K562 (cell line): ENCODE results near the gene ALG1. TPM values are rescaled to one million over a fixed set of nuclear protein-coding genes. Genes with fewer than 3 reads are reported as not detected.
A peak's percentile ranks its signal among the peaks of the same experiment; 100 is the strongest.

Experiments
- ARID3A ChIP-seq: IDR thresholded peaks from 2 replicates; pipeline ENCODE4 v1.6.1; 2012; ENCODE audit warnings: low read depth, low read length, improper control_type of control experiment, borderline replicate concordance
- CGGBP1 ChIP-seq: fragments of 250-450 bp; sonication (Bioruptor Pico); IDR thresholded peaks from 2 replicates; pipeline ENCODE4 v1.9.0; 2021; ENCODE audit warnings: mild to moderate bottlenecking
- CHAMP1 ChIP-seq: fragments of 450-650 bp; IDR thresholded peaks from 2 replicates; pipeline ENCODE4 v1.6.1; 2016; ENCODE audit warnings: mild to moderate bottlenecking
- CTCFL ChIP-seq: IDR thresholded peaks from 2 replicates; pipeline ENCODE4 v1.6.1; 2011; ENCODE audit warnings: borderline replicate concordance, low read depth, mild to moderate bottlenecking, moderate library complexity, low read length; ENCODE audit not compliant: insufficient read depth, poor library complexity, severe bottlenecking
- ERF ChIP-seq: fragments of 450-650 bp; formaldehyde crosslinking; IDR thresholded peaks from 2 replicates; pipeline ENCODE4 v1.4.0; 2020; ENCODE audit warnings: mild to moderate bottlenecking, mixed read lengths
- HINFP ChIP-seq: fragments of 450-650 bp; conservative IDR thresholded peaks from 2 replicates; pipeline ENCODE4 v1.6.1; 2016; ENCODE audit warnings: missing genetic modification characterization, low read depth, mild to moderate bottlenecking, control low read depth, missing compliant biosample characterization
- PREB ChIP-seq: sonication (generic); formaldehyde crosslinking; IDR thresholded peaks from 2 replicates; pipeline ENCODE4 v1.8.1; 2023; ENCODE audit warnings: mild to moderate bottlenecking, missing genetic modification reagents
- RBM14 ChIP-seq: fragments of 200-400 bp; formaldehyde crosslinking; IDR thresholded peaks from 2 replicates; pipeline ENCODE4 v1.6.1; 2018; ENCODE audit warnings: low read depth, mild to moderate bottlenecking, low read length, moderate library complexity, borderline replicate concordance; ENCODE audit not compliant: insufficient read depth
- SAFB ChIP-seq: fragments of 200-400 bp; formaldehyde crosslinking; IDR thresholded peaks from 2 replicates; pipeline ENCODE4 v1.6.1; 2017; ENCODE audit warnings: low read depth, low read length, borderline replicate concordance
- SMARCA5 ChIP-seq: fragments of 450-650 bp; IDR thresholded peaks from 2 replicates; pipeline ENCODE4 v1.6.1; 2016
- TAF7 ChIP-seq: fragments of 450-650 bp; IDR thresholded peaks from 2 replicates; pipeline ENCODE4 v1.6.1; 2016; ENCODE audit warnings: missing genetic modification characterization, missing compliant biosample characterization
- ZBTB12 ChIP-seq: fragments of 250-450 bp; sonication (Bioruptor Pico); IDR thresholded peaks from 2 replicates; pipeline ENCODE4 v1.4.0; 2020
- ZBTB34 ChIP-seq: fragments of 250-450 bp; sonication (Bioruptor Pico); IDR thresholded peaks from 2 replicates; pipeline ENCODE4 v1.8.0; 2021; ENCODE audit warnings: mild to moderate bottlenecking, moderate library complexity
- ZZZ3 ChIP-seq: fragments of 450-650 bp; IDR thresholded peaks from 2 replicates; pipeline ENCODE4 v1.6.1; 2016; ENCODE audit warnings: antibody characterized with exemption, mild to moderate bottlenecking, moderate library complexity
- polyA plus RNA-seq, 8 experiments: library from polyadenylated mRNA; depleted of rRNA in 4 of 8; stranded (reverse) in 5 of 8; unstranded in 3 of 8; fragments of >200 nt; fragmentation: Nextera tagmentation in 2 of 8; fragmentation: Illumina TruSeq in 1 of 8; extraction: Ambion mirVana in 2 of 8; extraction: Trizol in 1 of 8; gene quantifications; 2 replicates each; pipeline versions ENCODE4 v1.2.1 to v1.2.3, GENCODE V29; 2011 to 2014; ENCODE audit warnings: inconsistent platforms in 1 of 8, missing spikeins in 1 of 8
- total RNA-seq, 7 experiments: library from RNA; depleted of rRNA in 6 of 7; stranded (reverse); fragments of >200 nt in 6 of 7; fragmentation: Illumina TruSeq in 2 of 7; extraction: Trizol in 2 of 7; gene quantifications; 2 replicates each; pipeline versions ENCODE4 v1.2.1 to v1.2.3, GENCODE V29; 2011 to 2021; ENCODE audit warnings: low replicate concordance in 1 of 7

Gene ALG1
- total and polyA plus RNA-seq, 9 of the 15 experiments (the other 6 are each of a cell fraction or from before 2014, with no cell fraction given): 1.1 to 26.4 (median 18.3) TPM

- no peak for TF ChIP-seq CTCFL
- TF ChIP-seq CGGBP1 (CRISPR knock-in tag): peak; percentile 21; the same call in 1 of the 2 replicates
- TF ChIP-seq SMARCA5: no peak
- no peak for TF ChIP-seq SAFB
- TF ChIP-seq ARID3A: no peak
- no peak for TF ChIP-seq PREB (CRISPR knock-in tag)
- no peak for TF ChIP-seq ZZZ3
- peak; percentile 89 for TF ChIP-seq TAF7
- no peak for TF ChIP-seq ZBTB12 (CRISPR knock-in tag)
- TF ChIP-seq RBM14: no peak
- TF ChIP-seq CHAMP1: no peak
- no peak for TF ChIP-seq ZBTB34
- 0 out of 2 replicates have a peak, but pooled peaks have one; percentile 49 for TF ChIP-seq ERF (CRISPR knock-in tag)
- no peak for TF ChIP-seq HINFP (tag)
Observed at GRCh38 chr16:5071681-5072333, at the start of gene ALG1 (continued).
